Activated CD4-positive, alpha-beta T cell treated with anti-CD3 and anti-CD28 coated beads for 36 hours (primary cell): ENCODE measurements around the gene TMEM183A. TPM values are rescaled to one million over a fixed set of nuclear protein-coding genes. Genes with fewer than 3 reads are reported as not detected.

ENCODE experiments used
- ATAC-seq: fragments of 200-7000 bp; cut with Tn5 transposase; one replicate; pipeline ENCODE4 v1.10.0; 2021; ENCODE audit warnings: mild to moderate bottlenecking, moderate library complexity
- CTCF ChIA-PET: fragments of 350-600 bp; sonication (Branson Sonifier 250); formaldehyde crosslinking; loops from one replicate; lab custom pipeline; 2021; ENCODE audit warnings: antibody characterized with exemption; lab: Charles Lee
- POLR2A ChIA-PET: fragments of 350-600 bp; sonication (Branson Sonifier 250); formaldehyde crosslinking; loops from one replicate; lab custom pipeline; 2021; ENCODE audit warnings: antibody characterized with exemption, inconsistent platforms; lab: Charles Lee
- DNase-seq: peaks from one replicate; pipeline ENCODE4 v3.0.0-alpha.2; 2020
- H3K27ac Mint-ChIP-seq: one replicate; pipeline ENCODE4 v1.8.0; 2021; ENCODE audit warnings: mixed read lengths
- H3K27me3 Mint-ChIP-seq: one replicate; pipeline ENCODE4 v1.8.0; 2021; ENCODE audit warnings: mixed read lengths
- H3K36me3 Mint-ChIP-seq: one replicate; pipeline ENCODE4 v1.8.0; 2021; ENCODE audit warnings: low read depth, mixed read lengths
- H3K4me1 Mint-ChIP-seq: one replicate; pipeline ENCODE4 v1.8.0; 2021; ENCODE audit warnings: mixed read lengths
- H3K4me3 Mint-ChIP-seq: one replicate; pipeline ENCODE4 v1.8.0; 2021; ENCODE audit warnings: mild to moderate bottlenecking, moderate library complexity, mixed read lengths
- H3K9me3 Mint-ChIP-seq: one replicate; pipeline ENCODE4 v1.8.0; 2021; ENCODE audit warnings: low read depth, mixed read lengths
- intact Hi-C, 2 experiments: fragments of 100-400 bp; cut with DNase I in 1 of 2; cut with micrococcal nuclease in 1 of 2; formaldehyde crosslinking; loops; one replicate each; pipeline versions ENCODE4 v1.14.2 to v1.15.1; 2022 to 2024; cut with DNase I, micrococcal nuclease
- total RNA-seq, 2 experiments: library from RNA; stranded (reverse); gene quantifications; one replicate each; pipeline ENCODE4 v1.2.3, GENCODE V29; 2021

TMEM183A gene
- total RNA-seq, 2 experiments from 2014 or later: 68.6 to 71.0 TPM

- ChIA-PET CTCF (interaction anchor here (0.5 to 1.7 kb wide), 4 partner anchors 16 to 161 kb away, joined by 3 to 6 read pairs (median 4); no protein-coding TSS in a partner anchor), POLR2A (no interaction called here)
- Mint-ChIP-seq H3K27ac (no peak overlapping the region), H3K36me3 (peaks cover 3% of the 10 kb centered on the region), H3K4me1 (no peaks in the 10 kb centered on the region), H3K9me3 (no peaks in the 10 kb centered on the region), H3K27me3 (peaks cover 12% of the 10 kb centered on the region), H3K4me3 (no peak overlapping the region)
- intact Hi-C loops: no loop called here
- ATAC-seq (no peak), DNase-seq (no peak)
Measured at GRCh38 chr1:203055161-203055799, 48.1 kb downstream of the TMEM183A start.

- H3K4me1 Mint-ChIP-seq: no peaks in the 10 kb centered on the region
- no peak for ATAC-seq
- peaks cover 10% of the 10 kb centered on the region for H3K27me3 Mint-ChIP-seq
- ChIA-PET CTCF (interaction anchor here (0.5 to 1.7 kb wide), 4 partner anchors 16 to 159 kb away, joined by 3 to 6 read pairs (median 3); no protein-coding TSS in a partner anchor), POLR2A (no interaction called here)
- H3K27ac Mint-ChIP-seq: no peak overlapping the region
- intact Hi-C loops: no loop called here
- no peaks in the 10 kb centered on the region for H3K9me3 Mint-ChIP-seq
- no peak for DNase-seq
- H3K36me3 Mint-ChIP-seq: peaks cover 3% of the 10 kb centered on the region
- H3K4me3 Mint-ChIP-seq: no peak overlapping the region
Measured at GRCh38 chr1:203056012-203056411, 48.8 kb downstream of the TMEM183A start.

- H3K27ac Mint-ChIP-seq: no peak overlapping the region
- no peak for ATAC-seq
- intact Hi-C loops: no loop called here
- no peak overlapping the region for H3K4me3 Mint-ChIP-seq
- peaks cover 6% of the 10 kb centered on the region for H3K27me3 Mint-ChIP-seq
- H3K36me3 Mint-ChIP-seq: peaks cover 3% of the 10 kb centered on the region
- no peaks in the 10 kb centered on the region for H3K4me1 Mint-ChIP-seq
- CTCF ChIA-PET: interaction anchor here (0.6 to 3.0 kb wide), 2 partner anchors 17 to 21 kb away, joined by 3 to 19 read pairs; no protein-coding TSS in a partner anchor
- no peak for DNase-seq
- H3K9me3 Mint-ChIP-seq: no peaks in the 10 kb centered on the region
- POLR2A ChIA-PET: no interaction called here
Measured at GRCh38 chr1:203056516-203056915, 49.3 kb downstream of the TMEM183A start.

GRCh38 chr1:203057911-203058675, 50.9 kb downstream of the TMEM183A start:
- DNase-seq: no peak
- Mint-ChIP-seq H3K4me3 (no peak overlapping the region), H3K4me1 (no peaks in the 10 kb centered on the region), H3K27me3 (peaks cover 3% of the 10 kb centered on the region), H3K36me3 (peaks cover 3% of the 10 kb centered on the region), H3K9me3 (no peaks in the 10 kb centered on the region), H3K27ac (no peak overlapping the region)
- CTCF ChIA-PET: interaction anchor here (0.6 to 3.0 kb wide), 4 partner anchors 18 to 283 kb away, joined by 3 to 19 read pairs (median 4); no protein-coding TSS in a partner anchor
- no peak for ATAC-seq
- intact Hi-C loops: no loop called here
- POLR2A ChIA-PET: no interaction called here

GRCh38 chr1:203058676-203058935, 51.4 kb downstream of the TMEM183A start:
- no peak for ATAC-seq

GRCh38 chr1:203059485-203059884, 52.3 kb downstream of the TMEM183A start:
- ChIA-PET CTCF (interaction anchor here (3.0 kb wide), 1 partner anchor 20 kb away, joined by 19 read pairs; no protein-coding TSS in a partner anchor), POLR2A (no interaction called here)
- intact Hi-C loops: no loop called here
- ATAC-seq: no peak
- DNase-seq: no peak
- Mint-ChIP-seq H3K4me1 (no peaks in the 10 kb centered on the region), H3K9me3 (no peaks in the 10 kb centered on the region), H3K4me3 (no peak overlapping the region), H3K27me3 (peaks cover 3% of the 10 kb centered on the region), H3K36me3 (peaks cover 3% of the 10 kb centered on the region), H3K27ac (no peak overlapping the region)

More at GRCh38 chr1:203058676-203058935, 51.4 kb downstream of the TMEM183A start:
- no peak for DNase-seq
- ChIA-PET POLR2A (no interaction called here), CTCF (interaction anchor here (0.6 to 3.0 kb wide), 2 partner anchors 19 to 140 kb away, joined by 3 to 19 read pairs; no protein-coding TSS in a partner anchor)
- peaks cover 3% of the 10 kb centered on the region for H3K36me3 Mint-ChIP-seq
- H3K27ac Mint-ChIP-seq: no peak overlapping the region
- H3K9me3 Mint-ChIP-seq: no peaks in the 10 kb centered on the region
- intact Hi-C loops: no loop called here
- H3K4me1 Mint-ChIP-seq: no peaks in the 10 kb centered on the region
- H3K27me3 Mint-ChIP-seq: peaks cover 3% of the 10 kb centered on the region
- H3K4me3 Mint-ChIP-seq: no peak overlapping the region

- Mint-ChIP-seq H3K27ac (no peak overlapping the region), H3K4me3 (no peak overlapping the region), H3K27me3 (peaks cover 3% of the 10 kb centered on the region), H3K36me3 (peaks cover 3% of the 10 kb centered on the region), H3K9me3 (no peaks in the 10 kb centered on the region), H3K4me1 (no peaks in the 10 kb centered on the region)
- DNase-seq: no peak
- ChIA-PET POLR2A (no interaction called here), CTCF (no interaction called here)
- ATAC-seq: no peak
- intact Hi-C loops: no loop called here
Measured at GRCh38 chr1:203060115-203060514, 52.9 kb downstream of the TMEM183A start.

GRCh38 chr1:203063287-203063686, 56.1 kb downstream of the TMEM183A start:
- ATAC-seq: no peak
- no peaks in the 10 kb centered on the region for H3K27me3 Mint-ChIP-seq
- CTCF ChIA-PET: interaction anchor here (1.2 kb wide), 1 partner anchor 109 kb away, joined by 3 read pairs; no protein-coding TSS in a partner anchor
- no peak overlapping the region for H3K27ac Mint-ChIP-seq
- H3K4me1 Mint-ChIP-seq: no peaks in the 10 kb centered on the region
- H3K36me3 Mint-ChIP-seq: no peaks in the 10 kb centered on the region
- intact Hi-C loops: no loop called here
- no peak overlapping the region for H3K4me3 Mint-ChIP-seq
- DNase-seq: no peak
- no peaks in the 10 kb centered on the region for H3K9me3 Mint-ChIP-seq
- POLR2A ChIA-PET: no interaction called here

GRCh38 chr1:203065191-203065590, 58.0 kb downstream of the TMEM183A start:
- ChIA-PET CTCF (interaction anchor here (1.3 to 2.7 kb wide), 2 partner anchors 12 to 24 kb away, joined by 3 to 8 read pairs; no protein-coding TSS in a partner anchor), POLR2A (no interaction called here)
- DNase-seq (no peak), ATAC-seq (no peak)
- H3K27me3 Mint-ChIP-seq: no peaks in the 10 kb centered on the region
- no peak overlapping the region for H3K4me3 Mint-ChIP-seq
- intact Hi-C loops: no loop called here
- no peaks in the 10 kb centered on the region for H3K36me3 Mint-ChIP-seq
- H3K27ac Mint-ChIP-seq: no peak overlapping the region
- no peaks in the 10 kb centered on the region for H3K9me3 Mint-ChIP-seq
- no peaks in the 10 kb centered on the region for H3K4me1 Mint-ChIP-seq

GRCh38 chr1:203065986-203066385, 58.8 kb downstream of the TMEM183A start:
- Mint-ChIP-seq H3K27me3 (no peaks in the 10 kb centered on the region), H3K27ac (no peak overlapping the region), H3K9me3 (no peaks in the 10 kb centered on the region), H3K4me3 (no peak overlapping the region), H3K36me3 (no peaks in the 10 kb centered on the region), H3K4me1 (no peaks in the 10 kb centered on the region)
- POLR2A ChIA-PET: no interaction called here
- ATAC-seq (no peak), DNase-seq (no peak)
- intact Hi-C loops: no loop called here
- CTCF ChIA-PET: interaction anchor here (0.6 to 2.7 kb wide), 4 partner anchors 13 to 124 kb away, joined by 3 to 8 read pairs (median 4); no protein-coding TSS in a partner anchor

GRCh38 chr1:203066965-203067364, 59.8 kb downstream of the TMEM183A start:
- Mint-ChIP-seq H3K4me1 (no peaks in the 10 kb centered on the region), H3K27me3 (no peaks in the 10 kb centered on the region), H3K4me3 (no peak overlapping the region), H3K36me3 (peaks cover 4% of the 10 kb centered on the region), H3K27ac (no peak overlapping the region), H3K9me3 (no peaks in the 10 kb centered on the region)
- DNase-seq (no peak), ATAC-seq (no peak)
- ChIA-PET POLR2A (no interaction called here), CTCF (interaction anchor here (0.6 to 2.7 kb wide), 2 partner anchors 14 to 65 kb away, joined by 3 to 8 read pairs; no protein-coding TSS in a partner anchor)
- intact Hi-C loops: no loop called here
